Immature natural killer cell (primary cell): ENCODE data around the gene IFITM5. TPM values are rescaled to one million over a fixed set of nuclear protein-coding genes. Genes with fewer than 3 reads are reported as not detected.
"Not testable (repeated sequence)": the region's sequence is repeated elsewhere in the genome, so short reads cannot be mapped to it uniquely, and the experiment has no call there.

Experiments
- DNase-seq, 3 donors: peaks; one replicate each; pipeline ENCODE4 v3.0.0; 2022; ENCODE audit warnings: mixed read lengths in 1 of 3
- H3K27ac Mint-ChIP-seq, 6 donors: one replicate each; pipeline ENCODE4 v1.8.0; 2020; ENCODE audit warnings: mixed read lengths in 6 of 6, mild to moderate bottlenecking in 5 of 6, inconsistent platforms in 4 of 6, moderate library complexity in 3 of 6
- H3K27me3 Mint-ChIP-seq, 3 donors: one replicate each; pipeline ENCODE4 v1.8.0; 2020 to 2021; ENCODE audit warnings: low read depth in 3 of 3, mild to moderate bottlenecking in 3 of 3, mixed read lengths in 3 of 3, moderate library complexity in 3 of 3, inconsistent platforms in 1 of 3
- H3K36me3 Mint-ChIP-seq, 3 donors: one replicate each; pipeline ENCODE4 v1.8.0; 2020; ENCODE audit warnings: mixed read lengths in 3 of 3, inconsistent platforms in 2 of 3, mild to moderate bottlenecking in 2 of 3
- H3K4me1 Mint-ChIP-seq, 2 donors: one replicate each; pipeline ENCODE4 v1.8.0; 2020; ENCODE audit warnings: inconsistent platforms in 2 of 2, mild to moderate bottlenecking in 2 of 2, mixed read lengths in 2 of 2, moderate library complexity in 1 of 2
- H3K4me3 Mint-ChIP-seq, 5 donors: one replicate each; pipeline ENCODE4 v1.8.0; 2020; ENCODE audit warnings: mild to moderate bottlenecking in 5 of 5, mixed read lengths in 5 of 5, inconsistent platforms in 3 of 5, moderate library complexity in 3 of 5
- H3K9me3 Mint-ChIP-seq, 6 donors: one replicate each; pipeline ENCODE4 v1.8.0; 2020; ENCODE audit warnings: mild to moderate bottlenecking in 6 of 6, mixed read lengths in 6 of 6, inconsistent platforms in 4 of 6, moderate library complexity in 3 of 6
- polyA plus RNA-seq, 3 donors: library from polyadenylated mRNA; unstranded; fragments of 300-500 nt; fragmentation: Illumina TruSeq; gene quantifications; one replicate each; pipeline ENCODE4 v1.2.3, GENCODE V29; 2021

Gene IFITM5
- polyA plus RNA-seq, 3 donors from 2014 or later, result not detected

DNA sequence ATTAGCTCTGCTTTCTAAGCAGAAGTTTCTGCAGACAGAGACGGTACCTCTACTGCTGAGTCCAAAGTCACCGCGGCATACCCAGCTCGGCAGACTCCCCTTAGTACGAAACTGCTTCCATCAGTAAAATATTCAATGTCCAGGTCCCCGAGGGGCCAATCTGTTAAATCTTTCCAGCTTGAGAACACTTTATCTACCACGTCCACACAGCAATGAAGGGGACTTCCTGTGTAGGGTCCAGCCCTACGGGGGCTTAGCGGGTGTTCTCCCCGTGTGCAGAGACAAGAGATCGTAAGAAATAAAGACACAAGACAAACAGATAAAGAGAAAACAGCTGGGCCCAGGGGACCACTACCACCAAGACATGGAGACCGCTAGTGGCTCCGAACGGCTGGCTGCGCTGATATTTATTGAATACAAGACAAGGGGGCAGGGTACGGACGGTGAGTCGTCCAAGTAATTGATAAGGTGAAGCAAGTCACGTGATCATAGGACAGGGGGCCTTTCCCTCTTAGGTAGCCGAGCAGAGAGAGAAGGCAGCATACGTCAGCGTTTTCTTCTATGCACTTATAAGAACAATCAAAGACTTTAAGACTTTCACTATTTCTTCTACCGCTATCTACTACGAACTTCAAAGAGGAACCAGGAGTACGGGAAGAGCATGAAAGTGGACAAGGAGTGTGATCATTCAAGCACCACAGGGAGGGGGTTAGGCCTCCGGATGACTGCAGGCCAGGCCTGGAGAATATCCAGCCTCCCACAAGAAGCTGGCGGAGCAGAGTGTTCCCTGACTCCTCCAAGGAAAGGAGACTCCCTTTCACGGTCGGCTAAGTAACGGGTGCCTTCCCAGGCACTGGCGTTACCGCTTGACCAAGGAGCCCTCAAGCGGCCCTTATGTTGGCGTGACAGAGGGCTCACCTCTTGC is 25.5 kb upstream of the IFITM5 start:
- not testable (repeated sequence) for H3K9me3 Mint-ChIP-seq, H3K36me3 Mint-ChIP-seq, DNase-seq
- H3K4me3 Mint-ChIP-seq, result peak overlapping the region in 3 of 5 donors; percentile 0 to 35 (median 20)
- H3K4me1 Mint-ChIP-seq, result peaks cover 64 to 74% of the 10 kb centered on the region in 2 donors
- H3K27me3 Mint-ChIP-seq, result peaks cover 7 to 13% (median 9%) of the 10 kb centered on the region in 3 donors
- H3K27ac Mint-ChIP-seq, result peak overlapping the region in 2 of 6 donors; percentile 11 to 68

DNA sequence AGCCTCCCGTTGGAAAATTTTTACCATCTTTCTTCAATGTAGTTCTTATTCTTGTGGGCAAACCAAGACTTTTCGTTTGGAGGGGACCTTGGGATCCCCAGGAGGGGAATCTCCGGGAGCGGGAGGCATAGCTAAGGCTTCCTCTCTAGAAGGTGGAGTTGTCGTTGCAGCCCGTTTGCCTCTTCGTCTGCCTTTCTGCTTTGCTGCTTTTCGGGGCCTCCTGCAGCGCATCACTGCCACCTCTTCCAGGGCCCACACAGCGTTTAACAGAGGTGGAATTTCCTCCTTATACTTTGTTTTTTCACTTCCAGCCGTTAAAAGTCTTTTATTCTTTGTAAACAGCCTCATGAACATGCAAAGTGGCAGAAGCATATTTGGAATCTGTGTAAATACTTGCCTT is 24.8 kb upstream of the IFITM5 start:
- Mint-ChIP-seq H3K9me3 (no peaks in the 10 kb centered on the region), H3K27me3 (peaks cover 5 to 15% (median 11%) of the 10 kb centered on the region in 3 donors), H3K36me3 (no peaks in the 10 kb centered on the region), H3K4me3 (peak overlapping the region in 1 of 5 donors; percentile 7), H3K4me1 (peaks cover 64 to 72% of the 10 kb centered on the region in 2 donors), H3K27ac (peak overlapping the region in 2 of 6 donors; percentile 17 to 65)
- DNase-seq, result no peak

DNA sequence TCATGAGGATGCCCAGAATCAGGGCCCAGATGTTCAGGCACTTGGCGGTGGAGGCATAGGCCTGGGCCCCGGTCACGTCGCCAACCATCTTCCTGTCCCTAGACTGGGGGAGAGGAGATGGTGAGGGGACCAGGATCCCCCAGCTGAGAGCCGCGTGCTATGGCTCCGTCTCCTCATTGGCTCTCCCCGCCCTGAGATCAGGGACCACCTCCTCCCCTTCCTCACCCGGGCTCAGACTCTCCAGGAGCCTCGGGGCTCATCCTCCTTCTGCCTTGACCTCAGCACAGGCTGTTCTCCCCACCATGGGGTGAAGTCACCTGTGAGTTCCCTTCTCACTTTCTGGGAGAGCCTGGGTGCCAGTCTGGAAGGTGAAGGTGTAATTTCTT is 20.6 kb upstream of the IFITM5 start:
- Mint-ChIP-seq H3K4me1 (peaks cover 42 to 54% of the 10 kb centered on the region in 2 donors), H3K27ac (peak overlapping the region; percentile 90 to 99 (median 96)), H3K27me3 (peaks cover 11 to 34% (median 28%) of the 10 kb centered on the region in 3 donors), H3K4me3 (peak overlapping the region; percentile 88 to 94 (median 90)), H3K36me3 (peaks cover 4 to 20% (median 13%) of the 10 kb centered on the region in 3 donors)
- not testable (repeated sequence) for H3K9me3 Mint-ChIP-seq, DNase-seq

DNA sequence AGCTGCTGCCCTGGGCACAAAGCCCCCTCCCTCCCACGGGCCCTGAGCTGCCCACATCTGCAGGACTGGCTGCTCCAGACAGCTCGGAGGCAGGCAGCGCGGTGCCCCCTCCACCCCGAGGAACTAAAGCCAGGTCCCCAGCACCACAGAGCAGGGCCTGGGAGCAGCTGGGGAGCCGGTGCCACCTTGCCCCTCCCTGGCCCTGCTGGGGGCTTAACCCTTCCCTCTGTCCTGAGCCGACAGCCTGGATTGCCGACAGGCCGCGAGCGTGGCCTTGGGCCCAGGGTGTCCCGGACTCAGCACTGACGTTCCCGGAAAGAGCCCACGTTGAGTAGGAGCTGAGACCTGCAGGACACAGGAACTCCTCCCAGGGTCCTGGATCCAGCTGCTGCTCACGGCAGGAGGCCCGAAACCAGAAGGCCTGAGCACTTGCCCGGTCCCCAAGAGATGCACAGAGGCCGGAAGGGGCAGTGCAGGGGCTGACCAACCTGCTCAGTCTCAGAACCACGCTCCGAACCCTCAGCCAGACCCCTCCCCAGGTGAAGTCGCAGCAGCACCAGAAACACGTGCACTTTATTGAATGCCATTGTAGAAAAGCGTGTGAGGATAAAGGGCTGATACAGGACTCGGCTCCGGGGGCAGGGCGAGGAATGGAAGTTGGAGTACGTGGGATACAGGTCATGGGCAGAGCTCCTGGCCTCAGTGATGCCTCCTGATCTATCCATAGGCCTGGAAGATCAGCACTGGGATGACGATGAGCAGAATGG is 20.0 kb upstream of the IFITM5 start:
- Mint-ChIP-seq H3K4me3 (peak overlapping the region; percentile 88 to 94 (median 90)), H3K4me1 (peaks cover 37 to 49% of the 10 kb centered on the region in 2 donors), H3K27me3 (peaks cover 13 to 35% (median 29%) of the 10 kb centered on the region in 3 donors), H3K36me3 (peaks cover 4 to 24% (median 15%) of the 10 kb centered on the region in 3 donors), H3K27ac (peak overlapping the region; percentile 90 to 99 (median 96))
- peak in 1 of 3 donors; percentile 45 for DNase-seq
- H3K9me3 Mint-ChIP-seq, result not testable (repeated sequence)

DNA sequence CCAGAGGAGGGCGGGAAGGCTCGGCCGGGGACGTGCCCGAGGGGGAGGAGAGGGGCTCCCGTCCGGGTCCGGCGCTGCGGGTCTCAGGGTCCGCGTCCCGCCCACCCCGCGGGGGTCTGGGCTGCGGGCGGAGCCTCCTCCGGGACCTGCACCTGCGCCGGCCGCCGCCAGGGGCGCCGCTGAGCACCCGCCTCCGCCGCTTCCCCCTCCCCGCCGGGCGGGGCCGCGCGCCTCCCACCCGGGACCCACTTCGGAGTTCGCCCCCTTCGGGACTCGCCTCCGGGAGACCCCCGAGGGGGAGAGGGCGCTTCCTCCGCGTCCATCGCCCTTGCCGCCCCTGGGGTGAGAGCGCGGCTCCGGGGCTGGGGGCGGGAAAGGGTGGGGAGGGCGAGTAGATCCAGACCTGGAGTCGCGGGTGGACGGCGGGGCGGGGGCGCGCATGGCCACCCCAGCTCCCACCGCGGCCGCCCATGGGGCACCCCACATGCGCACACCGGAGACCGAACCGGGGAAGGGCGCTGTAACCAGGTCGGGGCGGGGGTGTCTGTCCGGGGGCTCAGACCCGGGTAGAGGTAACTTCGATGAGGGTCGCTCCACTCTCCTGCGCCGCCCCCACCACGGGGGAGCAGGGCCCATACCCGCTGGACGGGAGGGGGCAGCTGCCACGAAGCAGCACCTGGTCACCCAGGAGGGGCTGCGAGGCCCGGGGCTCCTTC is 19.2 kb upstream of the IFITM5 start:
- peak in 1 of 3 donors; percentile 44 for DNase-seq
- H3K4me3 Mint-ChIP-seq, result peak overlapping the region in 3 of 5 donors; percentile 44 to 90 (median 89)

DNA sequence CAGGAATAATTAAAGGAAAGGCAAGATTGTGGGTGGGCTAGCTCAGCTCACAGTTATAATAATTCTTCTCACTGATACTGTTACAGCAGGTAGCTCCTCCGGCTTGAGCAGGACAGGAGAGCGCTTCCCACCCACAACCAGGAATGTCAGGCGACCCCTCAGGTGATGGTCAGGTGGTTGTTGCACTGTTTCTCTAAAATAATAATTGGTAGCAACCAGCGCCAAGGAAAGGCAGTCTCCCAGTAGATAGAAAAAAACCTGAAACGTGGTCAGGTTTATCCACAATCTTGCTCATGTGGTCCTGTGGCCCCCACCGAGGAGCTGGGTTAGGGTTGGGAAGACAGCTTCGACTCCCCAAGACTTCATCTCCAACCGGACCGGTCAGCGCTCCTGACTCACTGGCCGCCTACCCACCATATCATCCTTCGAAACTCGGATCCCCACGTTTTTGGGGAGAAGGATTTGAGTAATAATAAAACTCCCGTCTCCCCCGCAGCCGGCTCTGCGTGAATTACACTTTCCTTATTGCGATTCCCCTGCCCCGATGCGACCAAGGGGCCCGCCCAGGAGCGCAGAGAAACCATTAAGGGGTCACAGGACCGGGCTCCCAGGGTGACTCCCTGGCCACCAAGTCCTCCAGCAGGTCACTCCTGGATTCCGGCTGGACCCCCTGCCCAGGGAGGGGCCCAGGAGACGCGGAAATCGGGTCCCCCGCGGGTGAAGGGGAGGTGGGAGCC is 18.5 kb upstream of the IFITM5 start:
- peaks cover 48 to 50% of the 10 kb centered on the region in 2 donors for H3K4me1 Mint-ChIP-seq
- H3K27ac Mint-ChIP-seq, result peak overlapping the region; percentile 93 to 99 (median 98)
- H3K36me3 Mint-ChIP-seq, result peaks cover 4 to 29% (median 20%) of the 10 kb centered on the region in 3 donors
- peak overlapping the region; percentile 89 to 94 (median 92) for H3K4me3 Mint-ChIP-seq
- peak in 1 of 3 donors; percentile 35 for DNase-seq
- not testable (repeated sequence) for H3K9me3 Mint-ChIP-seq
- peaks cover 17 to 42% (median 30%) of the 10 kb centered on the region in 3 donors for H3K27me3 Mint-ChIP-seq

More for the DNA sequence above, 19.2 kb upstream of the IFITM5 start:
- peak overlapping the region in 1 of 6 donors; percentile 55 for H3K27ac Mint-ChIP-seq
- not testable (repeated sequence) for H3K9me3 Mint-ChIP-seq
- H3K36me3 Mint-ChIP-seq, result peaks cover 4 to 29% (median 20%) of the 10 kb centered on the region in 3 donors
- H3K27me3 Mint-ChIP-seq, result peaks cover 17 to 41% (median 30%) of the 10 kb centered on the region in 3 donors
- H3K4me1 Mint-ChIP-seq, result peaks cover 41 to 50% of the 10 kb centered on the region in 2 donors

DNA sequence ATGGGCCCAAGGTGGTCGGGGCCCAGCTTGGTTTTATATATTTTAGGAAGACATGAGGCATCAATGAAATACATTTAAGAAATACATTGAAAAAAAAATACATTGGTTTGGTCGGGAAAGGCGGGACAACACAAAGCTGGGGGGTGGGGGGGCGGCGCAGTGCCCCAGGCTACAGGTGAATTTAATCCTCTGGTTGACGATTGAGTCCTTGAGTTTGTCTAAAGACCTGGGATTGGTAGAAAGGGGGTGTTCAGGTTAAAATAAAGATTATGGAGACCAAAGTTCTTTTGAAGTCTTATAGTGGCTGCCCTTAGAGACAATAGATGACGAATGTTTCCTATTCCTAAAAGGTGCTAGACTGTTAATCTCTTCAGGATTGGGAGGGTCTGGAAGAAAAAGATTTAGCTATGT is 17.6 kb upstream of the IFITM5 start:
- peak overlapping the region; percentile 93 to 99 (median 98) for H3K27ac Mint-ChIP-seq
- DNase-seq, result peak in 2 of 3 donors; percentile 51 to 63
- H3K27me3 Mint-ChIP-seq, result peaks cover 19 to 42% (median 30%) of the 10 kb centered on the region in 3 donors
- H3K9me3 Mint-ChIP-seq, result no peaks in the 10 kb centered on the region
- H3K4me1 Mint-ChIP-seq, result peaks cover 57 to 58% of the 10 kb centered on the region in 2 donors
- peak overlapping the region; percentile 89 to 94 (median 92) for H3K4me3 Mint-ChIP-seq
- H3K36me3 Mint-ChIP-seq, result peaks cover 4 to 29% (median 20%) of the 10 kb centered on the region in 3 donors

DNA sequence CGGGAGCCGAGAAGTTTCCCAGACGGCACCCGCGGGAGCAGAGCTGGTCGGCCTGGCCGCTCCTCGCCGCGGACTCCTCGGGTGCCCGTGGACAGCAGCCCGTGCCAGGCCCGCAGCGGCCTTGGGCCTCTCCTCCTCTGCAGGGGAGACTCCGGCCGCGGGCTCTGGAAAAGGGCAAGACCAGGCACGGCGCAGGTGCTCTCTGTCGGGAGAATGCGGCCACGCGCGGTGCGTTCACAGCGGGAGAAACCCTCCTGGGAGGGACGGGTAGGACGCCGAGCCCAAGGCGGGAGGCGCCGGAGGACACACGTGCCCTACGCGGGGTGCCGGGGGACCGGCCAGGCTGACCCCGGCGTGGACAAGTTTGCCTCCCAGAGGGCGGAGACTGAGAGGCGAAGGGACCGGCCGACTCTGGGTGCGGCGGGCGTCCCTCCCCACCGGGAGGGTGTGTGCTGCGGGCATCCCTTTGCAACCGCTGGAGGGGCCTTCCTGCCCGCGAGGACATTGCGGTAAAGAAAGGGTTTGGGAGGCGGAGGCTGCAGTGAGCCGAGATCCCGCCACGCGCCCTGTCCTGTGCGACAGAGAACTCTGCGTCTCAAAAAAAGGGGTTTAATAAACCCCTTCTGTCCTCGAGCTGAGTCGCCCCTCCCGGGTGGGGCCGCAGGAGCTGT is 16.8 kb upstream of the IFITM5 start:
- DNase-seq, result peak; percentile 71 to 78 (median 72)
- H3K36me3 Mint-ChIP-seq, result peaks cover 4 to 29% (median 20%) of the 10 kb centered on the region in 3 donors
- H3K9me3 Mint-ChIP-seq, result no peaks in the 10 kb centered on the region
- peak overlapping the region; percentile 89 to 94 (median 92) for H3K4me3 Mint-ChIP-seq
- peaks cover 61 to 62% of the 10 kb centered on the region in 2 donors for H3K4me1 Mint-ChIP-seq
- peaks cover 19 to 44% (median 30%) of the 10 kb centered on the region in 3 donors for H3K27me3 Mint-ChIP-seq
- peak overlapping the region; percentile 93 to 99 (median 98) for H3K27ac Mint-ChIP-seq

DNA sequence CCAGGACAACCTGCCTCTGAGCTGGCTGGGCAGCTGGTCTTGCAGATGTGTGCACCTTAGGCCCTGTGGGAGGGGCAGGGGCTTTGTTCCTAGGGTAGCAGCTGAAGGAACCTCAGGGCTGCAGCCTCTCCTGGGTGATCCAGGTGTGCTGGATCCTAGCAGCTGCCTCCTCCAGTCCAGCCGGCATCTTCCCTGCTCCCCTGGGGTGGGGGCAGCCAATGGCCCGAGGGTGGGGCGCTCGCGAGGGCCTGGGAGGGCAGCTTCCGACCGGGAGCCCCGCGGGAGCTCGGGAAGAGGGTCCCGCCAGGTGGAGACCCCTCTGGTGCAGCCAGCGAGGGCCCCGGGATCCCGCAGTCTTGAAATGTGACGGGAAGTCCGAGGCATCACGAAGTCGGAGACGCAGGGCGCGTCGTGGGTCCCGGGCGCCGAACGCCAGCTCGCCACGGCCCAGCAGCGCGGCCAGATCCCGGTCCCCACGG is 16.2 kb upstream of the IFITM5 start:
- peak overlapping the region; percentile 94 to 99 (median 98) for H3K27ac Mint-ChIP-seq
- peaks cover 19 to 41% (median 29%) of the 10 kb centered on the region in 3 donors for H3K27me3 Mint-ChIP-seq
- peaks cover 4 to 29% (median 20%) of the 10 kb centered on the region in 3 donors for H3K36me3 Mint-ChIP-seq
- no peaks in the 10 kb centered on the region for H3K9me3 Mint-ChIP-seq
- DNase-seq, result no peak
- peak overlapping the region; percentile 93 to 98 (median 94) for H3K4me3 Mint-ChIP-seq
- H3K4me1 Mint-ChIP-seq, result peaks cover 57 to 58% of the 10 kb centered on the region in 2 donors

DNA sequence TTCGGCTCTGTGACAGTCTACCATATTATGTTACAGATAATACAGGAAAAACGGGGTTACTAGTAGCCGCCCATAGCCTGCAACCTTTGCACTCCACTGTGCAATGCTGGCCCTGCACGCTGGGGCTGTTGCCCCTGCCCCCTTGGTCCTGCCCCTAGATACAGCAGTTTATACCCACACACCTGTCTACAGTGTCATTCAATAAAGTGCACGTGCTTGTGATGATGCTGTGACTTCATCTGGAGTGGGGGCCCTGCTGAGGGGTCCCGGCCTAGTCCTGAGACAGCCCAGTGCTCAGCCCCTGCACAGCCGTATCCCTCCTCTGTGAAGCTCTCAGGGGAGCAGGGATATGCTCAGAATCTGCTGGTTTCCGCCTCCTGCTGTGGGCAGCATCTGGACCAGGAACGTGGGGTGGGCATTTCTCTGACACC is 15.7 kb upstream of the IFITM5 start:
- H3K9me3 Mint-ChIP-seq, result no peaks in the 10 kb centered on the region
- peak in 1 of 3 donors; percentile 34 for DNase-seq
- peaks cover 4 to 29% (median 20%) of the 10 kb centered on the region in 3 donors for H3K36me3 Mint-ChIP-seq
- H3K27me3 Mint-ChIP-seq, result peaks cover 18 to 40% (median 28%) of the 10 kb centered on the region in 3 donors
- H3K4me1 Mint-ChIP-seq, result peaks cover 52 to 53% of the 10 kb centered on the region in 2 donors
- H3K4me3 Mint-ChIP-seq, result peak overlapping the region; percentile 93 to 98 (median 94)
- peak overlapping the region; percentile 94 to 99 (median 98) for H3K27ac Mint-ChIP-seq

DNA sequence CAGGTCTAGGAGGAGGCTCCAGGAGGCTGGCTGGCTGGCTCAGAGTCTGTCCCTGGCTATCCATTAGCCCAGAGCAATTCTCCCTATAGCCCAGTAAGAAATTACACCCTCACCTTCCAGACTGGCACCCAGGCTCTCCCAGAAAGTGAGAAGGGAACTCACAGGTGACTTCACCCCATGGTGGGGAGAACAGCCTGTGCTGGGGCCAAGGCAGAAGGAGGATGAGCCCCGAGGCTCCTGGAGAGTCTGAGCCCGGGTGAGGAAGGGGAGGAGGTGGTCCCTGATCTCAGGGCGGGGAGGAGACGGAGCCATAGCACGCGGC is 15.2 kb upstream of the IFITM5 start:
- Mint-ChIP-seq H3K36me3 (peaks cover 4 to 29% (median 23%) of the 10 kb centered on the region in 3 donors), H3K27me3 (peaks cover 18 to 39% (median 26%) of the 10 kb centered on the region in 3 donors), H3K4me3 (peak overlapping the region; percentile 93 to 98 (median 94)), H3K27ac (peak overlapping the region; percentile 94 to 99 (median 98)), H3K4me1 (peaks cover 51% of the 10 kb centered on the region in 2 donors)
- DNase-seq, H3K9me3 Mint-ChIP-seq: not testable (repeated sequence)
